Lower leg skin (tissue), 4 donors: Measurements from ENCODE around the gene TMEM45A. TPM values are rescaled to one million over a fixed set of nuclear protein-coding genes. Genes with fewer than 3 reads are reported as not detected.

Experiments used
- DNase-seq, 2 donors: peaks; one replicate each; pipeline ENCODE4 v3.0.0-alpha.2; 2019; ENCODE audit warnings: low spot score in 2 of 2
- H3K4me3 ChIP-seq: fragments of 200-600 bp; sonication (generic); 2 replicates; pipeline ENCODE4 v1.5.1; 2017; ENCODE audit warnings: mild to moderate bottlenecking, low read depth; ENCODE audit not compliant: poor library complexity, severe bottlenecking
- CTCF ChIP-seq, 3 donors: fragments of 450-650 bp; IDR thresholded peaks; one replicate each; pipeline ENCODE4 v1.5.1; 2016; ENCODE audit warnings: antibody characterized with exemption in 3 of 3, mild to moderate bottlenecking in 3 of 3, moderate library complexity in 2 of 3
- POLR2A ChIP-seq, 2 donors: fragments of 450-650 bp; IDR thresholded peaks; one replicate each; pipeline ENCODE4 v1.6.1; 2016 to 2017; ENCODE audit warnings: antibody characterized with exemption in 2 of 2, mild to moderate bottlenecking in 1 of 2, moderate library complexity in 1 of 2
- WGBS, 2 donors: methylation state at CpG; one replicate each; pipeline ENCODE4 v1.1.5; 2018; 5-methylcytosine and 5-hydroxymethylcytosine counted together
- intact Hi-C: fragments of 100-400 bp; cut with DNase I; formaldehyde crosslinking; loops from one replicate; pipeline ENCODE4 v1.15.0; 2023; ENCODE audit warnings: low total_unique reads
- total RNA-seq, 4 donors: library from RNA; depleted of rRNA; stranded (reverse); fragments of >200 nt; gene quantifications; one replicate each; pipeline ENCODE4 v1.1.0, GENCODE V29; 2016

Gene TMEM45A
- total RNA-seq, 4 donors from 2014 or later, result 421 to 1,097 (median 707) TPM

DNA sequence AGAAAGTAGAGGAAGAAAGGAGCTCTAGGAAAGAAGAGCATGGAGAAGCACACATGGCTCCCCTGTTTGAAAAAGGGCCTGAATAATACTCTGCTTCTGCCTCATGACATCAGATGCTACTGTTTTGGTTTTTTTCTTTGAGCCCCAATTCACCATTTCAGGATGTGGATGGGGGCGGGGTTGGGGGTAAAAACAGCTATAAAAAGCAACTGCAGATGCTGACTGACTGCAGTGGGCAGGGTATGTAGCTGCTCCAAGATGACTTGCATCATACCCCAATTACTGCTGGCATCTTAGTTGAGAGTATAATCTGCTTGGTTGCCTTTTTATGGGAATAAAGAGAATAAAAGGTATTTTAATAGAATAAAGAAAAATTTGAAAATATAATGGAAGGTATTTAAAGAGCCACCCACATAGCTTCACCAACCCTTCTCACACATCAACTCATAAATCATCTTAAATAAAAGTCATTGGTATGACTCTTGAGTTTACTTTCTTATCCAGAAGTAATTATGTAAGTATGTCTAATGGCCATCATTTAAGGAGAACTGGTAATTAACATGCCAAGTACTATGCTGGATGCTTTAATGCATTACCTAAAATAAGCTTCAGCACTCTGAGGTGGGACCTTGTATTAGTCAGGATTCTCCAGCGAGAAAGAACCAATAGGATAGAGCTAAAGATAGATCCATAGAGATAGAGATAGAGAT lies 36.4 kb upstream of the TMEM45A start:
- WGBS, 2 donors, result 87 to 88% methylated on average over 2 of the region's 2 CpGs
- no peak for DNase-seq
- TF ChIP-seq POLR2A (IDR thresholded peaks at IDR 0.05) (no peak), CTCF (IDR thresholded peaks at IDR 0.05) (no peak)
- intact Hi-C loops, result no loop called here
- no peak overlapping the region for H3K4me3 ChIP-seq

DNA sequence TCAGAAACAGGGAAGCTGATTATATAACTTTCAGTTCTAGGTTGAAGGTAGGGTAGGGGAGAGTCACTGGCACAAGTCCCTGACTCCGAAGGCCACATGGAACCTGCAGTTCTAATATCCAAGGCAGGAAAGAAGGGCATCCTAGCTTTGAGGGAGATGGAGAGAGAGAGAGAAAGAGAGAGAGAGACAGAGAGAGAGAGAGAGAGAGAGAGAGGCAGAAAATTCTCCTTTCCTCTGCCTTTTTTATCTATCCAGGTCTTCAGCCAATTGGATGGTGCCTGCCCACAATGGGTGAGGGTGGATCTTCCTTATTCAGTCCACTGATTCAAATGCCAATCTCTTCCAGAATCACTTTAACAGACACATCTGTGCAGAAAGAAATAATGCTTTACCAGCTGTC lies 35.7 kb upstream of the TMEM45A start:
- TF ChIP-seq POLR2A (IDR thresholded peaks at IDR 0.05), result no peak
- TF ChIP-seq CTCF (IDR thresholded peaks at IDR 0.05), result no peak
- DNase-seq, result no peak
- H3K4me3 ChIP-seq, result no peak overlapping the region
- intact Hi-C loops, result no loop called here
- 85 to 94% methylated on average over 1 of the region's 1 CpG for WGBS, 2 donors

DNA sequence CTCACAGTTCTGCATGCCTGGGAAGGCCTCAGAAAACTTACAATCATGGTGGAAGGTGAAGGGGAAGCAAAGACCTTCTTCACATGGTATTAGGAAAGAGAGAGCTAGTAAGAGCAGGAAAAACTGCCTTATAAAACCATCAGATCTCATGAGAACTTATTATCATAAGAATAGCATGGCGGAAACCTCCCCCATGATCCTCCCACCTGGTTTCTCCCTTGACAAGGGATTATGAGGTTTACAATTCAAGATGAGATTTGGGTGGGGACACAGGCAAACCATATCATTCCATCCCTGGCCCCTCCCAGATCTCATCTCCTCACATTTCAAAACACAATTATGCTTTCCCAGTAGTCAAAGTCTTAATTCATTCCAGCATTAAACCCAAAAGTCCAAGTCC lies 34.6 kb upstream of the TMEM45A start:
- TF ChIP-seq POLR2A (IDR thresholded peaks at IDR 0.05), result no peak
- no peak overlapping the region for H3K4me3 ChIP-seq
- DNase-seq, result no peak
- 90 to 97% methylated on average over 1 of the region's 1 CpG for WGBS, 2 donors
- intact Hi-C loops, result no loop called here

DNA sequence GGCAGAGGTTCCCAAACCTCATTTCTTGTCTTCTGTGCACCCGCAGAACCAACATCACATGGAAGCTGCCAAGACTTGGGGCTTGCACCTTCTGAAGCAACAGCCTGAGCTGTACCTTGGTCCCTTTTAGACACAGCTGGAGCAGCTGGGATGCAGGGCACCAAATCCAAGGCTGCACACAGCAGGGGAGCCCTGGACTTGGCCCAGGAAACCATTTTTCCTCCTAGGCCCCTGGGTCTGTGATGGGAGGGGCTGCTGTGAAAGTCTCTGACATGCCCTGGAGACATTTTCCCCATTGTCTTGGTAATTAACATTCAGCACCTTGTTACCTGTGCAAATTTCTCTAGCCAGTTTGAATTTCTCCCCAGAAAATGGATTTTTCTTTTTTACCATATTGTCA lies 33.6 kb upstream of the TMEM45A start:
- WGBS, 2 donors, result 89 to 100% methylated on average over 1 of the region's 1 CpG
- TF ChIP-seq CTCF (IDR thresholded peaks at IDR 0.05) (no peak), POLR2A (IDR thresholded peaks at IDR 0.05) (no peak)
- no peak for DNase-seq

GRCh38 chr3:100463002-100463401 lies 29.4 kb upstream of the TMEM45A start:
- peak in 1 of 2 donors; percentile 32 for DNase-seq
- intact Hi-C loops, result loop anchor here (10.0 kb wide), 1 partner anchor 122 kb away; no protein-coding TSS in a partner anchor
- TF ChIP-seq CTCF (IDR thresholded peaks at IDR 0.05), result no peak
- no peak for TF ChIP-seq POLR2A (IDR thresholded peaks at IDR 0.05)
- 0 to 1% methylated on average over 3 of the region's 3 CpGs for WGBS, 2 donors
- H3K4me3 ChIP-seq, result no peak overlapping the region

More for the DNA sequence above, 33.6 kb upstream of the TMEM45A start:
- intact Hi-C loops, result no loop called here
- no peak overlapping the region for H3K4me3 ChIP-seq

DNA sequence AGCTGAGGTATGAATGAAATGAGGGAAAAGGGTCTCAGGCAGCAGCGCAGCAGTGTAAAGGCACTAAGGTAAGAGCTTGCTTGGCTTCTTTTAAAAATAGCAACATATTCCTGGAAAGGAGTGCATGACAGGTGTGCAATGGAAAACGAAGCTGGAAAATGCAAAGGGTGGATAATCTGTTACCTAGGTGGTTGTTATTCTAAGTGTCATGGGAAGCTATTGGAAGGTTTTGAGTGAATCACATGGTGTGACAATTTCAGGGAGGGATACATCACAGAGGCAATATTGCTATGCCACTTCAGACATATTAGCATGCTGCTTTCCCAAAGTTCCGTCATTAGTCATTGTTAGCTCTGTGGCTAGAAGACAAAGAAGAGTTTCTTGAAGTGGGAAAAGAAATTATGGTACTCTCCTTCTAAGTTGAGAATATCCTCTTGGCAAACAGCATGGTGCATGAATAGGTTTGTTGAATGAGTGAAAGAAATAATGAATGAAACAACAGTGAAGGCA lies 28.7 kb upstream of the TMEM45A start:
- intact Hi-C loops, result loop anchor here (10.0 kb wide), 1 partner anchor 121 kb away; no protein-coding TSS in a partner anchor
- 43 to 46% methylated on average over 3 of the region's 3 CpGs for WGBS, 2 donors
- no peak for TF ChIP-seq CTCF (IDR thresholded peaks at IDR 0.05)
- no peak for TF ChIP-seq POLR2A (IDR thresholded peaks at IDR 0.05)
- H3K4me3 ChIP-seq, result no peak overlapping the region
- no peak for DNase-seq
